Articular chondrocyte of knee joint (primary cell): ENCODE measurements around the gene REPIN1. TPM values are rescaled to one million over a fixed set of nuclear protein-coding genes. Genes with fewer than 3 reads are reported as not detected.

Source experiments
- total RNA-seq: library from RNA; depleted of rRNA; stranded (reverse); fragments of >200 nt; gene quantifications from 2 replicates; pipeline ENCODE4 v1.2.3, GENCODE V29; 2012

The REPIN1 gene
- total RNA-seq = 30.1 and 35.7 TPM in 2 replicates

DNA sequence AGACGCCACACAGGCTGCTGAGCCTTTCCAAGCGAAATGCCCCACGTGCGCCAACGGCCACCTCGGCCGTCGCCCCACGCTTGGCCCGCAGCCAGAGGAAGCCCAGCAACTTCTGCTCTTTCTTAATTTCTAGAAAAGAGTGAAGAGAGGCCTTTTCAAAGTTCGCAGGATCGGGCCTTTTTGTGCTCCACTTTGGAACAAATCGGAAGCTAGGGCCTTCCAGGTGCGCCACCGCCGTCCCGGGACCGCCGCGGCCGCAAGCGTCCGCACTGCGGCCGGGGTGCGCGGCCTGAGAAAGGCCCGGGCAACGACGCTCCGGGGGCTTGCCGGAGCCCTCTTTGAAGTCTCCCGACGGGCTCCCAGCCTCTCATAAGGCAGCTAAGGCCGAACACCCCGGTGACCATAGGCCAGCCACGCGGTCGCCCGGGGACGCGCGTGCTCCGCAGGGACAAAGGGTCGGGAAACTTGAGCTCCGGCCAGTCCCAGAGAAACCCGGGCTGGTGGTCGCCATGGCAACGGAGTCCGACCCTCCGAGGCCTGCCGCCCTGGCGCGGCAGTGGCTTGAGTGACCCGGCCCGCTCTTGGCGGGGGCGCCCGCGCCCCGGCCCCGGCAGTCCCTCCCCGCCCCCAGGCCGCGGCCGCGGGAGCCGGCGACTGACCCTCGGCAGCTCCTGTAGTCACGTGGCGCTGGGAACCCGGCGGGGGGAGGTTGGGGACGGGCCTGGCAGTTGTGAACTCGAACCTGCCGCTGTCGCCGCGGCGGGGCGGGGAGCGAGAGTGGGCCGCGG is at the start of gene REPIN1:
Gene REPIN1 (plus strand): TSS at position 727 of the 788 bp plus-strand sequence. CDS start 890 bp downstream, outside the sequence.

DNA sequence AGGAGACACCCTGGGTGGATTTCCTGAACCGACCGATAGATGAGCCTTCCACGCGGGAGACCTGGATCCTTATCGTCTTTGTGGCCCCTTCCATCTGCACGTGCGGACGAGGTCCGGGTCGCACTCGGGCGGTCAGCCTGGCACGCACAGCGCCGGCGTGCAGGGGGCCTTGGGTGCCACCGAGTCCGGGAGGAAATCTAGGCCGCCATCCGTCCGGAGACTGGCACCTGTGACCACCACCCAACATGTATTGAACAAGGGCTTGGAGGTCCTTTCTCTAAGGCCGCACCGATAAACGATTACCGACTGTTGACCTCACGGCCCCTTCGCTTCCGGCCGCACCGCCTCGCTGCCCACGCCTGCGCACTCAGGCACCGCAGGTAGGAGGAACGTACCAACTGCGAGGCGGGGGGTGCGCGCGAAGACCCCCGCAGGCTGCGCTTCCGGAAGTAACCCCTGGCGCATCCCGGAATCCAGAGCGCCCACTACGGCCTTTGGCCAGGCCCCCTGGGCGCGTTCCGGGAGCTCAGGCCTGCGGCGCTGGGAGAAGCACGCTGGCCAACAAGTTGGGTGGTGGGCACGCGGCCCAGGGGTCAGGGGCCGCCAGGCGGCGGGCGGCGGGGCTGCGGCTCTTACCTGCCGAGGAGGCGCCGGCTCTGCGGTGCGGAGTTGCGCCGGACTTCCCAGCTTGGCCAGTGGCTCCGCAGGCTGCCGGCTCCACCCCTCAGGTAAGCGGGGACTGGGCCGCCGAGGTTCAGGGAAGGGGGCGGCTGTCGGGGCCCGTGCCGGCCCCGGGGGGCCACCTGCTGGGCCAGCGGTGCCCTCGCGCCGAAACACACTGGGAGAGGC is 45.6 kb upstream of the REPIN1 start, which contains the start of the genes ACTR3C and LRRC61:
Gene ACTR3C (minus strand): TSS at position 713 of the 849 bp plus-strand sequence. CDS start 28,249 bp downstream, outside the sequence.
Gene LRRC61 (plus strand): TSS at position 523 of the 849 bp plus-strand sequence. CDS start 13,507 bp downstream, outside the sequence.

DNA sequence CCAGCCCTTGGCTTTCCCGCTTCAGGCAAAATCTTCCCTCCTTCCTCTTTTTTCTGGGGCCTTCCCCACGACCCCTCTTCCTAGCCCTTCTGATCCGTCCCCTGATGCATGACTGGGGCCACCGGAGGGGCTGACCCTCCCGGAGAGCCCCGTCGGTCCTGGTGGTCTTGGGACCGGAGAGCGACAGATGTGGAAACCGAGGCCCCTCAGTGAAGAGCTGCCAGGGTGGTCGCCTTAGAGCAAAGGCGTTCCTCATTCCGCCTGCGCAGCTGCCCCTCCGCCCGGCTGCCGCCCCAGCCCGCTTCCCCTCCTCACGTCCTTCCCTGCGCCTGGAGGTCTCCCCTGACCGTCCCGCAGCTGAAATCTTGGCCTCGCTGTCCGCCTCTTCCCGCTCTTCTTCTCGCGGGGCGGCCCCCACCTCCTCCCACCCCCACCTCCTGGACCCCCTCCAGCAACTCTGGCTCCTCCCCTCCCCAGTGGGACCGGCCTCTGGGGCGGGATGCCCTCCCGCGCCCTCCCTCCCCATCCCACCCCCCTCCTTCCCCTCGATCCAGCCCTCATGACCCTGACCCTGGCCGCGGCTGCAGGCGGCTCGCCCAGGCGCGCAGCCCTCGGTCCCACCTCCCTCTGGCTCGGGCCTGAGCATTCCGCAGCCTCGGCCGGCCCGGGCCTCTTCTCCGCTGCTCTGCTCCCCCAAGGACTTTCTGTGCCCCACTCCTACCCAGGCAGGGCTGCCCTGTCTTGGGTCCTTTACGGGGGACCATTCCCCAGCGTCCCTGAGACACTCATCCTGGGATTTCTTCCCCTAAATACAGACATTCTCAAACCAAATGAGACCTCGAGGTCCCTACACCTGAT is 27.1 kb upstream of the REPIN1 start, which contains the start of gene RARRES2:
Gene RARRES2 (minus strand): TSS at position 367 of the 858 bp plus-strand sequence. CDS start 1,020 bp downstream, outside the sequence.

DNA sequence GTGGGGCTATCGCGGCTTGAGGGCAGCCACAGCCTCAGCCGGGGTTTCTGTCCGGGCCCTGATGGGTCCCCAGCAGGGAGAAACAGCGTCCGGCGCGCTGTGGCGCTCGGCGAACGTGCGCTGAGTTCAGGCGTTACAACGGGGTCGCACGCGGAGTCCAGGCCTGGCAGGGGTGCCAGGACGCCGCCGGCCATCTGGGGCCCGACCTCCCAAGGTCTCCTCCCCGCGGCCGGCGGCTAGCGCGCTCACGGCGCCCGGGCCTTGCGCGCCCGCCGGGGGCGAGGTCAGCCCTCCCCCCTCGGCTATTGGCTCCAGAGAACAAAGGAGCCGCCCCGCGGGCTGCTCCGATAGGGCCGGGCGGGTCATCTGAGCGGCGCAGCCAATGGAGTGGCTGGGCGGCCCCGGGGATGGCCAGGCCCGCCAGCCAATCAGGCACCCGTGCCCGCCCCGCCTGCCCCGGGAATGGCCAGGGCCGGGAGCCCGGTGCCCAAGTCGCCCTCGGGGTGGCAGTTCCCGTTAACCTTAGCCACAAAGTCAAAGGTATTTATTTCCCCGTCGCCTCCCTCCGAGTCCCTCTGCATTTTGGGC is 10.3 kb downstream of the REPIN1 start, which contains the start of gene ZNF775:
Gene ZNF775 (plus strand): TSS at position 478 of the 588 bp plus-strand sequence. CDS start 9,141 bp downstream, outside the sequence.

Other genes with a start within 250 kb of the REPIN1 start
- 3.5 and 6.7 TPM in 2 replicates for gene LRRC61, start 45.5 kb upstream of the REPIN1 start, total RNA-seq
- gene ACTR3C, start 45.3 kb upstream of the REPIN1 start, total RNA-seq = 6.2 and 7.8 TPM in 2 replicates
- 0.32 and 2.2 TPM in 2 replicates for gene RARRES2, start 27.2 kb upstream of the REPIN1 start, total RNA-seq
- 2.9 and 3.4 TPM in 2 replicates for gene ZNF775, start 10.5 kb downstream of the REPIN1 start, total RNA-seq
- 0.11 TPM in 1 of 2 replicates, not detected in the other for gene GIMAP8, start 81.8 kb downstream of the REPIN1 start, total RNA-seq
- gene GIMAP7, start 146.1 kb downstream of the REPIN1 start, total RNA-seq = 0.32 TPM in 1 of 2 replicates, not detected in the other
- 0.43 TPM in 1 of 2 replicates, not detected in the other for gene GIMAP4, start 198.6 kb downstream of the REPIN1 start, total RNA-seq